COLO668 (cell line): ENCODE data around the gene ARSK.
"Not testable (repeated sequence)": the region's sequence is repeated elsewhere in the genome, so short reads cannot be mapped to it uniquely, and the experiment has no call there.

Source experiments
- DNase-seq: peaks from one replicate; lab custom pipeline; 2025; ENCODE audit not compliant: unreplicated experiment; lab: John Stamatoyannopoulos, UW

The ARSK gene

DNA sequence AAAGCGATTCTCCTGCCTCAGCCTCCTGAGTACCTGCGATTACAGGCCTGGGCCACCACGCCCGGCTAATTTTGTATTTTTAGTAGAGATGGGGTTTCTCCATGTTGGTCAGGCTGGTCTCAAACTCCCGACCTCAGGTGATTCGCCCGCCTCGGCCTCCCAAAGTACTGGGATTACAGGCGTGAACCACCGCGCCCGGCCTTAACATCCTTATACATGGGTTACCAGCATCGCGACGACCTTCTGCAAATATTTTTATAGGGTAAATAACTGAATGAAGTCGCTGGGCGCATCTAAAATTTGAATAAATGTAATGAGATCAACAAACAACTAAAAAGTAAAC, 91.3 kb downstream of the ARSK start:
- DNase-seq = not testable (repeated sequence)

DNA sequence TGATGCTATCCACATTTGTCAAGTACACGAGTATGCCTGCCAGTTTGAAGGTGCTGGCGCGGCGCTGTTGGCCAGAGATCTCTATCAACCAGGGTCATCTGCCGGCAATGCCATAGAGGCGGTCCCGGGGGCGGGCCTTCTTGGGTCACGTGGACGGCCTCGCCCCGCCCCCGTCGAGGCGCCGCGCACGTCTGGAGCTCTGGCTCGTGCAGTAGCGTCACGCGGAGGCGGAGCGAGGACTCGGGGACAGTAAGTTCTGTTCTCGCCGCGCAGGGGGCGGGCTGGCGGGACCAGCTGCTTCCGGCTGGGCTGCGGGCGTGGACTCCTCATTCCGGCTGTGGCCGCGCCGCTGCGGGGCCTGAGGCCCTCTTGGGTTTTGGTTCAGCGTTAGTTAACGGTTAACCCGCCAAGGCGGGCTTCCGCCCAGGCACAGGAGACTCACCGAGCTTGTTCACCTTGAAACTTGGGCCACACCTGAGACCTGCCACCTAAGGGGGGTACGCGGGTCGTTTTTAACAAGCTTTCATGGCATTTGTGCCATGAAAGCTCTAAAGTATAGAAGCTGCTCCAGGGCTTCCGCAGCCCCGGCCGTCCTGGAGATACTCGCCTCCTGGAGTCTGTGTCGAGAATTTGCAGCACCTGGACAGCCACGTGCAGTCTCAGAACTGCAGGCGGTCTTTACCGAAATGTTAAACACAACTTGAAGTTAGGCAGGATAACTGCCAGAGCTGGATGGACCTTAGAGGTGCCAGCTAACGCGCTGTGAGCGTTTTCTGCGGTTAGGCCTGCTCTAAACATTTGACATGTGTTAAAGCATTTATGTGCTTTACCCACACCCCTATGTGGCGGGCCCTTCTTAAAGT, 91.9 kb downstream of the ARSK start, which contains the start of gene RFESD:
Gene RFESD, plus strand, starts transcription at position 209 of the 863 bp plus-strand sequence. CDS start 5,495 bp downstream, outside the sequence.
- DNase-seq = peak; percentile 97

DNA sequence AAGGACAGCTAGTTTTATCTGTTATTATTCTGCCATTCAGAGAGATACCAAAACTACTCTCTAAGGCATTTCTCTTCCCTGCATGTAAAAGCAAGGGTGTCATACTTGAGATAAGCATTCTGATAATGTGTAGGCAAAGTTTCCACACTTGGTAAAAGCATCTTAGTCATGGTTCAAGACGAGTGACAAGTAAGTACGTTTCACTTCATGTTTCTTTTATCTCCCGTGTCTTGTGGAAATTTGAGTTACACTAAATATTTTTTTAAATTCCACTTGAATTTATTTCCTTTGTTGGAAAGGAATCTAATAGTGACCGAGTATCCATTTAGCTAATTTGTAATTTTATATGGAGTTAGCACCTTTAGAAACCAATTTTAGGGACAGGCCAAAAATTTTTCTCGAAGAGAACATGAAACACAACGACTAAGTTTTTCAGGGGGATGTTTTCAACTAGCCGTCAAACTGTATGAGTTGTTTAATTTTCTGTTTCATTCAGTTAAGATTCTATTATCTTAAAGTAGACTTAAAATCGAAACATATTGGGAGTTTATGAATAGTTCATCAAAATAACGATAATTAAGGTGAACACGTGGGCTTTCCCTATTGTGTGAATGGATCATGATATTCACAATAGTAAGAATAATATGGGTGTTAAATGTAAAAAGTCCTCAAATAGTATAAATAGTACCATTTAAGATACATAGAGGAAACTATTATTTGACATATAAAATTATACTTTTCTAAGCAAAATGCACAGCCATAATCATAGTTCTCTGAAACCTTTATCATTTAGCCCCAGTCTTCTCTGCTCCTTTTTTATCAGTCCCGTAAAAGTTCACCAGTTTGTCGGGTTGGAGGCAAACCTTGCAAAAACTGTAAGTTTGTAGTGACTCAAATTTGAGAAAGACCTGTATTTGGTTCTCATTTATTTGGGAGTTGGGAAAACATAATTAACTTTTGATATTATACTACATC, 93.3 kb downstream of the ARSK start:
- no peak for DNase-seq

DNA sequence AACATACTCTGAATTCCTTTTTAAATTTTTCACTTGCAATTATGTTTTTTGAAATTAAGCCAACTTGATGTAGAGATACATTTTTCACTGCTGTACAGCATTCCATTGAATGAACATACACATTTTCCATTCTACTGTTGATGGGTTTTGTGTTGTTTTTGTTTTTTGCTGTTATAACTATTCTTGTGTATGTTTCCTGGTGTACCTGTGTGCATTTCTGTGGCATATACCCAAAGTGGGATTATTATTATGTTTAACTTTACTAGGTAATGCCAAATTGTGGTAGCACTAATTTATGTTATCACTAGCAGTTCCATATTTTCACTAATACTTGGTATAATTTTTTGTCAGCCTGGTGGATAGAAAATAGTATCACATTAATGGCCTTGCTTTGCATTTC, 94.4 kb downstream of the ARSK start:
- no peak for DNase-seq

DNA sequence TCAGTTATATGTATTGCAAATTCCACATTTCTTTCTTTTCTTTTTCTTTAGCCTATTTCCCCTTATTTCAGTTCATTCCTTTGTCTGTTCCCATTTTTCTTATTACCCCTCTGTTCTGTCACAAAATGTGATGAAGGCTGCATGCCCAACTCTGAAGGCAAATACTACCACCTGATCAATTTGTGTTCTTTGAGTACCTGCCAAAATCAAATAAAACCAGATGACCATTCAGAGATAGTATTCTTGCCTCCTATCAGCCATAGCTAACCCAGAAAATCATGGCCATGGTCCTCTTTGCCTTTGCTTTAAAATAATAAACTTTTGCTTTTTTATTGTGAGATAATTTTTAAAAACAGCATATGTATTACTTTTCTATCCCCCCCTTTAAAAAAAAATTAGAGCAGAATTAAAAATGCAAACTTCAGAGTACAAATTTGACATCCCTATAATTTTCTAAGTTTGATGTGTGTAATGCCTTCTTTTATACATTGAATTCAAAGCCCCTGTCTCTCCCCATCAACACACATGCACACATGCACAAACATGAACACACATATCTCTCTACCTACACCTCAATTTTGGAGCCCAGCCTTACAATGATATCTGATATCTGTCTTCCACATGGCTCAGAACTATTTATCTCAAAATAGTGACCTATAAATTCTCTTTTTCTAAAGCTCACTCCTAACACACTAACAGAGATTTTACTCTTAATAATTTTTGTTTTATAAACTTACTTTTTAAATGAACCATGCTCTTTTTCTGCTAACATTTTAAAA, 95.1 kb downstream of the ARSK start:
- no peak for DNase-seq

DNA sequence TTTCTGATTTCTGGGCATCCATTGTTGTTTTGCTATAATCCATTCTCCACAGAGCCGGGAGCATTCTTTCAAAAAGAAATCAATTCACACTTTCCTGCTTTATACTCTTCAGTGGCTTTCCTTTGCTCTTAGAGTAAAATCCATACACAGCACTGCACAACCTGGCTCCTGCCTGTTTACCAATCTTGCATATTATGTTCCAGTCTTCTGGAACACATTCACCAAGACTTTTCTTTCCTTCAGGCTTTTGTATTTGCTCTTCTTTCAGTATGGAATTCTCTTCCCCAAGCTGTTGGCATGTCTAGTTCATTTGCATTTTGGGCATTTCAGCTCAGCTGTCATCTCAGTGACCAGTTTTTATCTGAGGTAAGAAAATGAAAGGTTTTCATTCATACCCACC, 97.9 kb downstream of the ARSK start:
- DNase-seq = no peak

DNA sequence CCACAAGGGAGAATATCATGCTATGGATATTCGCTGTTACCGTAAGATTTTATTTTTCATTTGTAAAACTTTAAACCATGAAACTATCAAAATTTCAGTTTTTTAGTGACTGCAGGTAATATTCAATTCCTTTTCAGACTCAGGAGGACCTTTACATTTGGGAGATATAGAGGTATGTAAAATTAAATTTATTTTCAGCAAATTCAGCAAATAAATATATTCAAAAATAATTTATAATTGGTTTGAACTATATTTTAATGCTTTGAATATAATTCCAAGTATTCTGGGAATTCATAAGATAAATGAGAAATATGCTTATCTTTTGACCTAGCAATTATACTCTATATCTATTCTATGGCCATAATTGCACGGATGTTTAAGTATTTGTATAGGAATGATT, 99.3 kb downstream of the ARSK start:
- DNase-seq = no peak
